Muscle of back (tissue), 11 donors: ENCODE data around the gene DOK5. TPM values are rescaled to one million over a fixed set of nuclear protein-coding genes. Genes with fewer than 3 reads are reported as not detected.
"Not testable (repeated sequence)": the region's sequence is repeated elsewhere in the genome, so short reads cannot be mapped to it uniquely, and the experiment has no call there.

Experiments
- DNase-seq, 3 donors: peaks; one replicate each; pipeline versions ENCODE4 v3.0.0 to v3.0.0-alpha.2; 2013
- polyA plus RNA-seq, 10 donors: library from polyadenylated mRNA; unstranded; fragments of 120-200 nt; gene quantifications; one replicate each; pipeline ENCODE4 v1.2.1, GENCODE V29; 2013; ENCODE audit not compliant: insufficient read length in 10 of 10

DOK5 gene
- polyA plus RNA-seq, 10 donors = 17.6 to 32.4 (median 24.7) TPM

DNA sequence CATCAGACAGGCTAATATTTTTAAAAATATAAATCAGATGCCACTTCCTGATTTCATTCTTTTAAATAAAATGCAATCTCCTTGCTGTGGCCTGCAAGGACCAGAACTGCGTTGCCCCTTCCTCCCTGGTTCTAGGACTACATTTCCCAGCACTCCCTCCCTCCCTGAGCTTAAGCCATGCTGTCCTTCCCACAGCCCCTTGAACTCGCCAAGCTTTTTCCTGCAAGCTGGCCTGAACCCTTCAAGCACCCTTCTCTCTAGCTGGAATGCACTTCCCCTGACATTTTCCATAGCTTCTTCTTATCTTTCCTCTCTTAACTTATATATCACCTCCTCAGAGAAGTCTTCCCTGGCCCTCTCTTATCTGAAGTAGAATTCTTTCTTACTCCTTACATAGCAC is 6.1 kb upstream of the DOK5 start:
- no peak for DNase-seq

DNA sequence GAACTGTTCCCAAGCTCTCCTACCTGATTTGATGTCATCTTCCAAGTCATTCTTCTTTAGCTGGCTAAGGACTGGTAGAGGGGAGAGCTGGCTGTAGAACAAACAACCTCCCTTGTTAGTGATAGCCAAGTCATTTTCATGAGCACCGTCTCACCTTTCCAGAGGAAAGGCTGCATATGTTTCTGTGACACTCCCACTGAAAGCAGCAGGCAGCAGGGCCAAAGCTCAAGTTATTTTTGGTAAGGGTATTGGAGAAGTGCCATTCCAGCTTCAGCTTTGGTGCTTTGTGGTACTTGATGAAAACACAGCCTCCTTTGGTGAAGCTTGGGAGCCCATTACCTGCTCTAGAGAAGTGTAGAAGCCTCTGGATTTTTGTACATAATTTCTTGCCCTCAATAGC is 5.4 kb upstream of the DOK5 start:
- DNase-seq = peak in 1 of 3 donors; percentile 6

- no peak for DNase-seq
Observed at GRCh38 chr20:54470697-54471096, 4.7 kb upstream of the DOK5 start.

DNA sequence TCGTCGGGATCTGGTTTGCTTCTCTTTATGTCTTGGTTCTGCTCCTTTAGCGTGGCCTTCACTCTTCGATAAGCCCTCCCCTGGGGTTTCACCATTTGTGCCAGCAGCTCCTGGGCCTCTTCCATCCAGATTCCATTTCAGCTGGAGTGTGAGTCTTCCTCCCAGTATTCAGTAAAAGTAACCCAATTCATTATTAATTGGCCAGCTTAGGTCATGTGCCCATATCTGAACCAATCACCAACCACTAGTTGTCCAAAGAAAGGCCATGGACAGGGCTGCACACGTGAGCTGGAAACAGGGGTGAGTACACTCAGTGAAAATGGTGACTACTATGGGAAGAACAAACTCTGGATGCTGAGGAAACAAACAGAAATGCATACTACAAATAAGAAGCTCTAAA is 2.8 kb upstream of the DOK5 start:
- no peak for DNase-seq

DNA sequence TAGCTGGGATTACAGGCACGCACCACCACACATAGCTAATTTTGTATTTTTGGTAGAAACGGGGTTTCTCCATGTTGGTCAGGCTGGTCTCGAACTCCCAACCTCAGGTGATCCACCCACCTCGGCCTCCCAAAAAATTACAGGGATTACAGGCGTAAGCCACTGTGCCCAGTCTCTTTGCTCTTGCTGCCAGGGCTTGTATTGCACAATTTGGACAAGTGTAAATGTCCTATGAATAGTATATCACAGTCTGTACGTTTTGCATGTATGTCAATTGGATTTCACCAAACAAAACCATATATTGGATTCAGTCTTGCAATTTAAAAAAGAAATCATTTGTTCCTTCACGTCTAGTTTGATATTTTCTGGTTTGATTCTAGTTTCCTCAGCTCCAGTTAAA is 2.1 kb upstream of the DOK5 start:
- no peak for DNase-seq

DNA sequence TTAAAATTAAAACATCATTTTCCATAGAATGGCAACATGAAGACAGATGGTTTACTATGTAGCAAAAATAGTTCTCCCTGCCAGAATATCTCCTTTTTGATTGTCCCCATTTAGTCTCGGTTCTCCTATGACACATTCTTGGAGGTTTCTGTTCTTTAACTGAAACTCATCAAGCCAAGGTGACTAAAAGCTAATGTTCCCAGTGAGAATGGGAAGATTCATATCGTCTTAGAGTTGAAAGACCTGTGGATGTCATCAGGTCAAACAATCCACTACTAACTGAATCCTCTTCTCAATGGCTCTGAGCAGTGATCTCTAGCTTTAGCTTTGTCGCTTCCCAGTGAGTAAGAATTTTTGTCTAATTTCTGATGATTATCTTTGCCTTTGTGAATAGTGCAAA is 1.3 kb upstream of the DOK5 start:
- no peak for DNase-seq

DNA sequence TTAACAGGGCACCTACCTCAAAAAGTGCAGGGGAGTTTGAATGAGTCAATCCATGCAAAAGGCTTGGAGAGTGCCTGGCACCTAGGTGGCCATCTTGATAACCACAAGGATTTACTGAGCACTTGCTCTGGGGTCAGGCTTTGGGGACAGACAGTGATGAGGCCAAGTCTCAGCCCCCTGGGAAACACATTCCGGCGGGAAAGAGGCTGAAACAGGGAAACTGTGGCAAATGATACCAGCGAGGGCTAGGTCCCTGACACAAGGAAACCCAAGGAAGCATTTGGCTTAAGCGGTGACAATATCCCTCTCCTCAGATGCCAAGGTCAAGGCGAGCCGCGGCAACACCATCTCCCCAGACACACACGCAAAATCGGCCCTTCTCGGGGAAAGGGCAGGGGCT is 527 bp upstream of the DOK5 start:
- DNase-seq = peak in 1 of 3 donors; percentile 3

DNA sequence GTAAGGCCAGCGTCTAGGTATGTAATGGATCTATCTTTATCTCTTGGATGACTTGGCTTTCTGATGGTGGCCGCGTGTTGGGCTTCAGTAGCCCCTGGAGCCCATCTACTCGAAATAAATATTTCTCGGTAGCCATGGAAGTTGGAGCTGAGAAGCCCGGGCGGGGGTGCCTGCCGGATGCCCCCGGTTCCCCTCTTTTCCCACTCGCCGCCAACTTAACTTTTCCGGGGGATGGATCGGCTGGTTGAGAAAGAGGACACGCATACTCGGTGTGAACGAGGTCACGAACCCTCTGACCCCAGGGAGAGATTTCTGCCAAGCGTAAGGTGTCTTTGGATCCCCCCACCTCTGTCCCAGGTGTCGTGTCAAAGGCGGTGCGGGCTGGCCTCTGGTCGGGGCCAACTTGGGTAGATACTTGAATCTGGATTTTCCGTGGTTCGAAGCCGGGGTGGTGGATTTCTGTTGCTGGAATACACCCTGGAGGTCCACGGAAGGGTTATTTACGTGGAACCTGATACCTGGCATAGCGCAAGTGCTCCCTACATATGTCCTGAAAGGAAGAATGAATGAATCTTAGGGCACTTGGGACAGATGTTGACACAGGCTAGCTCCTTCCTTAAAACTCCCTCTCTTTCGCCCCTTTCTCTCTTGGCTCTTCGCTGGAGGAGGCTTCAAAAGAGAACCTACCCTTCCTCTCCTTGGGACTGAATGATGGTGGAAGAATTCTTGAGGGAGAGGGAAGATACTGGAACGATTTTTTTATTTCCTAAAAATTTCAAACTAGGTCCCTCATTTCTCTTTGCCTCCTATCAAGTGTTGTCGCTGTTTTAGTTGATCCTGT is 996 bp downstream of the DOK5 start:
- peak in 2 of 3 donors; percentile 10 to 48 for DNase-seq

- peak; percentile 42 to 65 (median 55) for DNase-seq
Observed at GRCh38 chr20:54477191-54477955, 2.0 kb downstream of the DOK5 start.

DNA sequence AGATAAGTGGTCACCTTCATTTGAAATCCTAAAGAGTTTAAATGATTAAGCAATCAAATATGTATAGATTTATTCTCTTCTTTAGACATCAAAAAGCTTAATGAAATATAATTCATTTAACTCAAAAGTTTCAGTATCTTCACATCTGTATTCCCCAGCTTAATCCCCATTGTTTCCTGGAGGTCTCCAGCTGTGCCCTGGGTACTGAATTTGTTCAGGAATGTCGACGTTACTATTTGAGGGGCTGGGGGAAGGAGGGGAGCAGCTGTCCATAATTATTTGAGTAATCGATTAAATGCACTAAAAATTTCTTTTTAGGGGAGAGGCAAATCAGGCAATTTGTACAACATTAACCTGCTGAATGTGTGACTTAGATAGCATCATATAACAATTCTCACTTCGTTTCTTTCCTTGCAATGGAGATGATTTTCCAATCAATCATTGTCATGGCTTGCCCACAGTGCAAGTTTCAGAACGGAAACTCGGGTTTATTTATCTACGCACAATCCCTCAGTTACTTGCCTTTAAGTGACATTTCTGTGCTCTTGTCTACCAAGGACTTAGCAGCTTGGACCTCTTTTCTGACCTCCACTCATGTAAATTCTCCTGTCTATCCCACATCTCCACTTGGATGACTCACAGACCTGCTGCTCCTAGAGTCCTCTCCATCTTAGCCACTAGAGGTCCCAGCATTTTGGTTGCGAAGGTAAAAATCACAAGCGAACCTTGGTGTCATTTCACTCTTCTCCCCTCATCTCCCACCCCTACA is 3.9 kb downstream of the DOK5 start:
- no peak for DNase-seq

- not testable (repeated sequence) for DNase-seq
Observed at GRCh38 chr20:54479937-54480336, 4.5 kb downstream of the DOK5 start.

- DNase-seq = no peak
Observed at GRCh38 chr20:54481442-54481841, 6.0 kb downstream of the DOK5 start.

- DNase-seq = no peak
Observed at GRCh38 chr20:54485631-54486030, 10.2 kb downstream of the DOK5 start.

DNA sequence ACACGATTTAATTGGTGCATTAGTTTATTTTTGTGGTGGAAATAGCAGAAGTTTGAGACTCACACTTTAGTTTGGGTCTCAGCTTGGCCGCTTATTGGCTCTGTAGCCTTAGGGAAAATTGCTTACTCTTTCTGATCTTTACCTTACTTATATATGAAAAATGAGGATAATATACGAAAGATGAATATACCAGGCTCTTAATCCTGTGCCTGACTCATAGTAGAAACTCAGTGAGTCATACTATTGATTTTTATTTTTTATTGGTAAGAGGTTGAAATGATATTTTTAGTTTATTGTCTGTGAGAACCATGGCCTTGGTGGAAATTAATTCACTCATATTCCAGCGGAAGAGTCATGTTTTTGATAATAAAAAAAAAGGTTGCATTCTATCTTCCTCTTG is 11.2 kb downstream of the DOK5 start:
- no peak for DNase-seq

- no peak for DNase-seq
Observed at GRCh38 chr20:54488442-54488841, 13.0 kb downstream of the DOK5 start.

- peak in 1 of 3 donors; percentile 39 for DNase-seq
Observed at GRCh38 chr20:54491506-54491905, 16.1 kb downstream of the DOK5 start.

DNA sequence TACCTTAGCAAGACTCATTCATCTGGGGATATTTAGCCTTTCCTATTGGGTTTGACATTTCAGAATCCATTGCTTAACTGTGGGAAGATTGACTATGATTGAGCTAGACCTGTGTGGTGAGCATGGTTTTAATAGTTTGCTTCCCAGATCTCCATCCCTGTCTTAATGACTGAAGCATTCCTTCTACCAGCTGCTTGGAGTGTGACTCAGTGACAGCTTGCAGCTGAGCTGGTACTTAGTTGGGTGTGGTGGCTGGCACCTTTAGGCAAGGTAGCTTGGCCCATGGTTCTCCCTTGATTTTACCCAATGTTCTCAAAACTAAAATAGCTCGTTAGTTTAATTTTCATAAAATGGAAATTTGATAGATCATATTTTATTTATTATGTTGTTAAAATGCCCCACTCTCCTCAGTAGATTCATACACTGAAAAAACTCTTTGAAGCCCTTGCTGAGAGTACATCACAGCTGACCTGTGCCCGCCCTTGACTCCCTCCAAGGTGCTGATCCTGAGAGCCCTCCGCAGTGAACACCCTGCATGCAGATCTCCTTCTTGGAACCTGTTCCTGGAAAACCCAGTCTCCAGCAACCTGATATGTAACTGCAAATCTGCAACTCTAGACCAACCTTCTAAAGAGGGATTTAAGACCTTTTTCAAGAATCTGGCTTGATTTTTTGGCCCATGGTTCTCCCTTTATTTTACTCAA is 19.1 kb downstream of the DOK5 start:
- DNase-seq = no peak

DNA sequence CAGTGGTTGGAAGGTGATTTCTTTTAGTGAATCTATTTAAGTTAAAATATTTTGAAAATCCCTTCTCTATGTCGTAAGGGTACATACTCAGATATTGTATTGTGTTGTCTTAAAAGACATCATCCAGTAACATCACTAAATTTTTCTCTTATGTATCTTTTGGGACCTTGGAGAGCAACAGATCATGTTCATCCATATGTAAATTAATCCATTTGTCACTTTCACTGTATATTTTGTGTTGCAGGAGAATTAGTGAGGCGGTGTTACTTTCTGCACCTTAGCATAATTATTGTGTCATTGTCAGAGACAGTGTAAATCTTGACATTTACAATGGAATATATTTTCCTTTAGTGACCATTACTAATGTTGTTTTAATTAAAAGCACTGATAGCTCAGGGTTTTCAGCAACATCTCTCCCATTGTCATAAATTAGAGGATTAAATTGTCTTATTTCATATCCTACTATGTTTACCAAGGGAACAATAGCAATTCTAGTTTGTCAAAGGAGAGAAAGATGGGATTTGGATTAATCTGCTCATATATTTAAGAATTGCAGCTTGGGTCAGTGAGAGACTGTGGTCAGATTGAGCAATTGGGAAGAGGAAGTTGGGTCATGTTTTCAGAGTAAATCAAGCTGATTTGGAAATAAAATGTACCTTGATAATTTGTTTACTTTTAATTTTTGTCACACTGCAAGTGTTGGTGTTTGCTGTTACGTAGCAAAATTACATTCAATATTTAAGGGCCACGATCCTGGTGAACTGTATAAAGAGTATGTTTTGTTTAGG is 22.7 kb downstream of the DOK5 start:
- no peak for DNase-seq

DNA sequence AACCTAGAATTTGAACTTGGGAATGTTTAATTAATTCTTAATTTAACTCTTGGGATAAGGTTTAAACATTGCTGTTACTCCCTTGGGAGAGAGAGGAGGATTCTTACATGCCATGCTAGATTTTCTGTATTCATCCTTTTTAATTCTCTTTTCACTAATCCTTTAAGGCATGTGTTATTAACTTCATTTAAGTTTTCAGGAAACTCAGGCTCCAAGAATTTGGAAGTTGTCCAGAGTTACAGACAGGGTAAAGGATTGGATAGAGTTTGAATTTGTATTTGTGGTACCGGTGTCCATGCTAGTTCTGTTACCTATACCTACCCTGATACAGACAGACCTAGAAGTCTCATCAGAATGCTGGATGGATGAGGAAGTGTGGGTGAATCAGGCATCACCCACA is 23.7 kb downstream of the DOK5 start:
- DNase-seq = no peak

- DNase-seq = peak in 1 of 3 donors; percentile 31
Observed at GRCh38 chr20:54502179-54502578, 26.8 kb downstream of the DOK5 start.

DNA sequence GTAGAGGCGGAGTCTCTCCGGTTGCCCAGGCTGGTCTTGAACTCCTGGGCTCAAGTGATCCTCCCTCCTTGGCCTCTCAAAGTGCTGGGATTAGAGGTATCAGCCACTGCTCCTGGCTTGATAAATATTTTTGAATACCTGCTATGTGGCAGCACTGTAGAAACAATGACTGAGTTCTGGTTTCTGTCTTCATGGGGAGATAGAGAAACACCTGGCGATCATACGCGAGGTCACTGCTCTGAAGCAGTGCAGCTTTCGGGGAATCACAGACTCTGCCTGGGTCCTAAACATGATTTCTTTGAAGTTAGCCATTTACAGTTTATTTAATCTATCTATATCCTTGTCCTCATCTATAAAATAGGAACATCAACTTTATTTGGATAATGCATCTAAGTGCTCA is 31.2 kb downstream of the DOK5 start:
- DNase-seq = no peak
